HEK293T (cell line): ENCODE measurements around the gene MICOS13.

Experiments
- CTCF ChIA-PET: fragments of 350-600 bp; formaldehyde crosslinking; extraction: SDS; loops from one replicate; lab custom pipeline; 2021; ENCODE audit warnings: antibody characterized with exemption, inconsistent platforms; lab: Yijun Ruan, JAX
- POLR2A ChIA-PET: fragments of 350-600 bp; formaldehyde crosslinking; extraction: SDS; loops from one replicate; lab custom pipeline; 2020; ENCODE audit warnings: antibody characterized with exemption, inconsistent platforms; lab: Yijun Ruan, JAX
- DNase-seq: peaks from one replicate; pipeline ENCODE4 v3.0.0; 2012; ENCODE audit warnings: mixed read lengths; ENCODE audit errors: extremely low spot score
- ARNT ChIP-seq: fragments of 450-650 bp; IDR thresholded peaks from 2 replicates; pipeline ENCODE4 v1.6.1; 2017; ENCODE audit warnings: mild to moderate bottlenecking
- FOXM1 ChIP-seq: fragments of 450-650 bp; IDR thresholded peaks from 2 replicates; pipeline ENCODE4 v1.6.1; 2017; ENCODE audit warnings: mild to moderate bottlenecking, borderline replicate concordance
- L3MBTL2 ChIP-seq: fragments of 450-650 bp; conservative IDR thresholded peaks from 2 replicates; pipeline ENCODE4 v1.6.1; 2016; ENCODE audit warnings: mild to moderate bottlenecking
- LEF1 ChIP-seq: fragments of 450-650 bp; IDR thresholded peaks from 2 replicates; pipeline ENCODE4 v1.6.1; 2017; ENCODE audit warnings: mild to moderate bottlenecking, borderline replicate concordance
- SP1 ChIP-seq: fragments of 450-650 bp; IDR thresholded peaks from 2 replicates; pipeline ENCODE4 v1.6.1; 2017

MICOS13 gene

GRCh38 chr19:5628461-5628860, 51.9 kb downstream of the MICOS13 start:
- ChIA-PET POLR2A (no interaction called here), CTCF (no interaction called here)
- DNase-seq, result no peak
- TF ChIP-seq ARNT (no peak), FOXM1 (no peak), L3MBTL2 (no peak), LEF1 (no peak), SP1 (no peak)
